ENCODE measurements around the gene MLPH. TPM values are rescaled to one million over a fixed set of nuclear protein-coding genes. Genes with fewer than 3 reads are reported as not detected.

MLPH gene, protein sequence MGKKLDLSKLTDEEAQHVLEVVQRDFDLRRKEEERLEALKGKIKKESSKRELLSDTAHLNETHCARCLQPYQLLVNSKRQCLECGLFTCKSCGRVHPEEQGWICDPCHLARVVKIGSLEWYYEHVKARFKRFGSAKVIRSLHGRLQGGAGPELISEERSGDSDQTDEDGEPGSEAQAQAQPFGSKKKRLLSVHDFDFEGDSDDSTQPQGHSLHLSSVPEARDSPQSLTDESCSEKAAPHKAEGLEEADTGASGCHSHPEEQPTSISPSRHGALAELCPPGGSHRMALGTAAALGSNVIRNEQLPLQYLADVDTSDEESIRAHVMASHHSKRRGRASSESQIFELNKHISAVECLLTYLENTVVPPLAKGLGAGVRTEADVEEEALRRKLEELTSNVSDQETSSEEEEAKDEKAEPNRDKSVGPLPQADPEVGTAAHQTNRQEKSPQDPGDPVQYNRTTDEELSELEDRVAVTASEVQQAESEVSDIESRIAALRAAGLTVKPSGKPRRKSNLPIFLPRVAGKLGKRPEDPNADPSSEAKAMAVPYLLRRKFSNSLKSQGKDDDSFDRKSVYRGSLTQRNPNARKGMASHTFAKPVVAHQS
- 21.0 and 22.5 TPM in 2 replicates for total RNA-seq
- long read RNA-seq, transcript MLPH-201 (16 exons, 3,823 nt), result major isoform, 12 of 42 reads
- long read RNA-seq, partial matches to known transcripts, result 5 of 42 reads
- long read RNA-seq, other reads (novel, unspliced or antisense), result 17 of 42 reads

DNA sequence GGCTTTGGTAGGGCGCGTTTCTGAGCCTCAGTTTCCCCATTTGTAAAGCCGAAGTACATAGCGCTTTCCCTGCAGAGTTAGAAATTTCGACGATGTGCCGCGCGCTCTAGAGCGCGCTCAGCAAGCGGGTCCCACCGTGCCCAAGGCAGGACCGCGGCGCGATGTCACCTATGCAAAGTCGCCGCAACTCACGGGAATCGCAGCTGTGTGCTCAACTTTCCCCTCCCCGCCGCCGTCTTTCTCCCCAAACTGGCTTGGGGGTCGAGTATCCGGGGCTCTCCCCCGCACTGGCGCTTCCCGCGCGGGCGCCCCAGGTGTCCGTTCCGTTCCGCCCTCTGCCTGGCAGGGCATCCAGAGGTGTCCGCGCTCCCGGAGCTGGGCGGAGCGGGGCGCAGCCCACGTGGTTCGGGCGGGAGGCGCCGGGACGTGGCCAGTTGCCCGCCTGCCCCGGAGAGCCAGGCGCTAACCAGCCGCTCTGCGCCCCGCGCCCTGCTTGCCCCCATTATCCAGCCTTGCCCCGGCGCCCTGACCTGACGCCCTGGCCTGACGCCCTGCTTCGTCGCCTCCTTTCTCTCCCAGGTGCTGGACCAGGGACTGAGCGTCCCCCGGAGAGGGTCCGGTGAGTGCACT is at the start of gene MLPH:
MLPH (plus strand) TSS at position 433 of the 630 bp plus-strand sequence. CDS start 6,176 bp downstream, outside the sequence.
- peaks cover 41% of the 10 kb centered on the region for H3K4me1 Mint-ChIP-seq (ENCODE audit: unreplicated experiment)
- TF ChIP-seq, protein P1, sequence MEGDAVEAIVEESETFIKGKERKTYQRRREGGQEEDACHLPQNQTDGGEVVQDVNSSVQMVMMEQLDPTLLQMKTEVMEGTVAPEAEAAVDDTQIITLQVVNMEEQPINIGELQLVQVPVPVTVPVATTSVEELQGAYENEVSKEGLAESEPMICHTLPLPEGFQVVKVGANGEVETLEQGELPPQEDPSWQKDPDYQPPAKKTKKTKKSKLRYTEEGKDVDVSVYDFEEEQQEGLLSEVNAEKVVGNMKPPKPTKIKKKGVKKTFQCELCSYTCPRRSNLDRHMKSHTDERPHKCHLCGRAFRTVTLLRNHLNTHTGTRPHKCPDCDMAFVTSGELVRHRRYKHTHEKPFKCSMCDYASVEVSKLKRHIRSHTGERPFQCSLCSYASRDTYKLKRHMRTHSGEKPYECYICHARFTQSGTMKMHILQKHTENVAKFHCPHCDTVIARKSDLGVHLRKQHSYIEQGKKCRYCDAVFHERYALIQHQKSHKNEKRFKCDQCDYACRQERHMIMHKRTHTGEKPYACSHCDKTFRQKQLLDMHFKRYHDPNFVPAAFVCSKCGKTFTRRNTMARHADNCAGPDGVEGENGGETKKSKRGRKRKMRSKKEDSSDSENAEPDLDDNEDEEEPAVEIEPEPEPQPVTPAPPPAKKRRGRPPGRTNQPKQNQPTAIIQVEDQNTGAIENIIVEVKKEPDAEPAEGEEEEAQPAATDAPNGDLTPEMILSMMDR (IDR thresholded peaks at IDR 0.05), result no peak
- no peak for DNase-seq (ENCODE audit: extremely low spot score, unreplicated experiment)
- H3K9me3 Mint-ChIP-seq (ENCODE audit: unreplicated experiment), result peaks cover 7% of the 10 kb centered on the region
- H3K27ac Mint-ChIP-seq (ENCODE audit: unreplicated experiment), result peak within 1 kb of the TSS; percentile 40
- no peaks in the 10 kb centered on the region for H3K27me3 Mint-ChIP-seq (ENCODE audit: unreplicated experiment)
- H3K4me3 Mint-ChIP-seq (ENCODE audit: unreplicated experiment), result peak within 1 kb of the TSS; percentile 81
- H3K36me3 Mint-ChIP-seq (ENCODE audit: unreplicated experiment), result peaks cover 2% of the 10 kb centered on the region

DNA sequence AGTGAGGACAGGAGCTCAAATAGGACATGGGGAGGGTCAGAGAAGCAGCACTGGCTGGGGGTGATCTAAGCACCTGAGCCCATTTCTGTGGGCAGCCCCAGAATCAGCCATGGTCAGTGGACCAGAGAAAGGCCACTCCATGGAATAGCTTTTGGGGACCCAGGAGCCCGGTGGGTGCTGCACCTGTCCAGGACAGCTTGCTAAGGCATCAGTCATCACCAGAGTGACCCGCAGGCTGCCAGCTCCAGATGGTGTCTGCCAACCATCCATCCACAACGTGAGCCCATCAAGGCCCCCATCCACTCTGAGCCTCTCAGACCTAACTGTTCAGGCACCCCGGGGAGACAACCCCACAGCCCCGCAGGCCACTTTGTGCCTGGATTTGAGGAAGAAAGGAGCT is 49.5 kb upstream of the MLPH start:
- H3K27me3 Mint-ChIP-seq (ENCODE audit: unreplicated experiment), result no peaks in the 10 kb centered on the region
- H3K4me3 Mint-ChIP-seq (ENCODE audit: unreplicated experiment), result no peak overlapping the region
- H3K36me3 Mint-ChIP-seq (ENCODE audit: unreplicated experiment), result no peaks in the 10 kb centered on the region
- H3K4me1 Mint-ChIP-seq (ENCODE audit: unreplicated experiment), result peaks cover 64% of the 10 kb centered on the region
- TF ChIP-seq, protein P1 (IDR thresholded peaks at IDR 0.05), result no peak
- no peaks in the 10 kb centered on the region for H3K9me3 Mint-ChIP-seq (ENCODE audit: unreplicated experiment)
- DNase-seq (ENCODE audit: extremely low spot score, unreplicated experiment), result no peak
- peak overlapping the region; percentile 99 for H3K27ac Mint-ChIP-seq (ENCODE audit: unreplicated experiment)

DNA sequence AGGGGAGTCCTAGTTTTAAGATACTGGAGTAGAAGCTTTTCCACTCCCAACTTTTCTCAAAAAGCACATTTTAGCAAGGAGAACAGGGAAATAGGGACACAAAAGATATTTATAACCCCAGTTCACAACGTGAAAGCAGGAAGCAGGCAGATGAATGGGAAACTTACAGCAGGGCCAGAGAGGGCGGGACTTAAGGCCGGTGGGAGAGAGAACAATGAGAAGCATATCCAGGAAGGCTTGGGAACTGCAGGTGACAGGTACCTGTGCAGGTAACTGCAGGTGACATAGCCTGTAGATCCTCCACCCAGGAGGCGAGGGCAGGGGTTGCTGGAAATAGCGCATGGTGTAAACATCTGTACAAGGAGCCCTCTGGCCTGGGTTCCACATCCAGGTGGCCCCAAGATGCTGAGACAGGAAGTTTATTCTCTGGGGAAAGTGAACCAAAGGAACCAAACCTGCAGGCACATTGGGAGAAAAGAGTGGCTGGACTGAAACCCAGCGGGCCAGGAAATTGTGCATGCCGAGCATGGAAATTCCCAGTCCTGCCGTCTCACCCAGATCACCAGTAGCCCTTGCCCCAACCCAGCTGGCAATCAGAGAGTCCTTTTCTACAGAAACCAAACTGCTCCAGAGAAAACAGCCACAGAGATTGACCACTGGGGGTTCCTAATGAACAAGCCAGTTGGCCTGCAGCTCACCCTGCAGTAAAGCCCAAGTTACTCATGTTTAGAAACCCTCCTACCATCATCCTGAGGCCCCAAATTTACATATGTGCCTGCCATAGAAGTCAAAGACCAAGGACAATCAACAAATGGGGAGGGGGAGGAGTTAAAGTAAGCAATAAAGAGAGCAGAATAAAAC is 48.7 kb upstream of the MLPH start:
- H3K27me3 Mint-ChIP-seq (ENCODE audit: unreplicated experiment), result no peaks in the 10 kb centered on the region
- peaks cover 56% of the 10 kb centered on the region for H3K4me1 Mint-ChIP-seq (ENCODE audit: unreplicated experiment)
- H3K9me3 Mint-ChIP-seq (ENCODE audit: unreplicated experiment), result no peaks in the 10 kb centered on the region
- DNase-seq (ENCODE audit: extremely low spot score, unreplicated experiment), result no peak
- peak overlapping the region; percentile 23 for H3K27ac Mint-ChIP-seq (ENCODE audit: unreplicated experiment)
- no peaks in the 10 kb centered on the region for H3K36me3 Mint-ChIP-seq (ENCODE audit: unreplicated experiment)
- TF ChIP-seq, protein P1 (IDR thresholded peaks at IDR 0.05), result no peak
- no peak overlapping the region for H3K4me3 Mint-ChIP-seq (ENCODE audit: unreplicated experiment)

DNA sequence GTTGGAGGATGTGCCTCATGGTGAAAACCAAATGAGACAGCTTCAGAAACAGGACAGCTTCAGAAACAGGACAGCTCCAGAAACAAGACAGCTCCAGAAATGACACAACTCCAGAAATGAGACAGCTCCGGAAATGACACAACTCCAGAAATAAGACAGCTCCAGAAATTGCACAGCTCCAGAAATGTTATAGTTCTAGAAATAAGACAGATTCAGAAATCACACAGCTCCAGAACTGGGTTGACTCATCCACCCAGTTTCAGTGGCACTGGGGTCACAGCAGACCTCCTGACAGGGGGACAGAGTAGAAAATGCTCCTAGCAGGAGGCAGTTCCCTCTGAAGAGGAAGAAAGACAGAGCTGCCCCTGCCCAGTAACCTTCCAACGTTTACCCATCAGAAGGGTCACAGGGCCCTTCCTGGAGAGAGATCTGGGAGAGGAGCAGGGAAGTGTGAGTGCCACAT is 46.2 kb upstream of the MLPH start:
- Mint-ChIP-seq H3K27ac (ENCODE audit: unreplicated experiment) (peak overlapping the region; percentile 52), H3K27me3 (ENCODE audit: unreplicated experiment) (no peaks in the 10 kb centered on the region), H3K36me3 (ENCODE audit: unreplicated experiment) (no peaks in the 10 kb centered on the region), H3K9me3 (ENCODE audit: unreplicated experiment) (no peaks in the 10 kb centered on the region), H3K4me1 (ENCODE audit: unreplicated experiment) (peaks cover 42% of the 10 kb centered on the region), H3K4me3 (ENCODE audit: unreplicated experiment) (no peak overlapping the region)
- no peak for DNase-seq (ENCODE audit: extremely low spot score, unreplicated experiment)
- TF ChIP-seq, protein P1 (IDR thresholded peaks at IDR 0.05), result no peak

Measured in osteocyte (in vitro differentiated cells).